Common myeloid progenitor, CD34-positive (primary cell): Measurements from ENCODE around the gene PCK2.

Experiments
- CTCF ChIA-PET: fragments of 350-600 bp; sonication (Branson Sonifier 250); formaldehyde crosslinking; loops from one replicate; lab custom pipeline; 2021; ENCODE audit warnings: antibody characterized with exemption; lab: Charles Lee
- POLR2A ChIA-PET: fragments of 350-600 bp; sonication (Branson Sonifier 250); formaldehyde crosslinking; loops from one replicate; lab custom pipeline; 2021; ENCODE audit warnings: antibody characterized with exemption; lab: Charles Lee
- DNase-seq, 3 donors: peaks; one replicate each; pipeline versions ENCODE4 v3.0.0 to v3.0.0-alpha.2; 2013
- H3K27ac ChIP-seq, 2 experiments: 1 replicate in 1 of 2; 2 replicates in 1 of 2; pipeline ENCODE4 v1.7.0; 2013; ENCODE audit warnings: inconsistent platforms in 2 of 2, low read length in 2 of 2, mild to moderate bottlenecking in 2 of 2, low read depth in 1 of 2, moderate library complexity in 1 of 2; ENCODE audit not compliant: severe bottlenecking in 2 of 2, insufficient read depth in 1 of 2, poor library complexity in 1 of 2
- H3K27me3 ChIP-seq, 5 experiments: replicated peaks in 2 of 5; 1 replicate in 3 of 5; 2 replicates in 2 of 5; pipeline versions ENCODE4 v1.6.1 to v1.7.0; 2013; ENCODE audit warnings: low read length in 4 of 5, mild to moderate bottlenecking in 2 of 5, moderate library complexity in 2 of 5, inconsistent platforms in 1 of 5; ENCODE audit not compliant: insufficient read depth in 5 of 5, control insufficient read depth in 4 of 5
- H3K36me3 ChIP-seq, 4 experiments: 1 replicate in 2 of 4; 2 replicates in 2 of 4; pipeline versions ENCODE4 v1.6.1 to v1.7.0; 2013; ENCODE audit warnings: low read length in 3 of 4, control low read depth in 1 of 4, mild to moderate bottlenecking in 1 of 4; ENCODE audit not compliant: control insufficient read depth in 4 of 4, insufficient read depth in 4 of 4
- H3K4me1 ChIP-seq, 4 experiments: 1 replicate in 3 of 4; 2 replicates in 1 of 4; pipeline versions ENCODE4 v1.6.1 to v1.7.1; 2013; ENCODE audit warnings: low read length in 3 of 4, mild to moderate bottlenecking in 3 of 4, control low read depth in 1 of 4, inconsistent platforms in 1 of 4, moderate library complexity in 1 of 4; ENCODE audit not compliant: control insufficient read depth in 4 of 4, insufficient read depth in 4 of 4; ENCODE audit errors: control extremely low read depth in 1 of 4
- H3K4me3 ChIP-seq, 7 experiments: 1 replicate in 4 of 7; 2 replicates in 3 of 7; pipeline versions ENCODE4 v1.5.1 to v1.7.0; 2013; ENCODE audit warnings: mild to moderate bottlenecking in 7 of 7, low read length in 6 of 7, moderate library complexity in 6 of 7, inconsistent platforms in 2 of 7, low read depth in 2 of 7, control low read depth in 1 of 7; ENCODE audit not compliant: insufficient read depth in 4 of 7, control insufficient read depth in 1 of 7; ENCODE audit errors: extremely low read depth in 1 of 7
- H3K9me3 ChIP-seq, 5 experiments: 1 replicate in 4 of 5; 2 replicates in 1 of 5; pipeline versions ENCODE4 v1.6.1 to v1.7.1; 2013; ENCODE audit warnings: low read length in 4 of 5, mild to moderate bottlenecking in 2 of 5, inconsistent platforms in 1 of 5, low read depth in 1 of 5, moderate library complexity in 1 of 5; ENCODE audit not compliant: control insufficient read depth in 4 of 5, insufficient read depth in 2 of 5; ENCODE audit errors: control extremely low read depth in 1 of 5
- WGBS: methylation state at CpG from one replicate; pipeline ENCODE4 v1.1.5; 2013; ENCODE audit not compliant: insufficient coverage; 5-methylcytosine and 5-hydroxymethylcytosine counted together

Gene PCK2

GRCh38 chr14:24151404-24152080 is 57.4 kb downstream of the PCK2 start:
- 91% methylated on average over 9 of the region's 16 CpGs for WGBS
- ChIA-PET POLR2A (interaction anchor here (1.0 kb wide), 1 partner anchor 37 kb away, joined by 6 read pairs; the partner anchor contains the start of genes DCAF11 and NRL), CTCF (interaction anchor here (0.9 to 11.6 kb wide), 4 partner anchors 9 to 137 kb away, joined by 3 to 112 read pairs (median 4); partner anchors contain the start of gene IRF9)
- H3K4me1 ChIP-seq = peaks cover 0 to 11% (median 9%) of the 10 kb centered on the region in 4 experiments
- DNase-seq = no peak
- no peak overlapping the region for H3K27ac ChIP-seq
- no peaks in the 10 kb centered on the region for H3K9me3 ChIP-seq
- H3K36me3 ChIP-seq = peaks cover 26 to 64% (median 45%) of the 10 kb centered on the region in 4 experiments
- H3K4me3 ChIP-seq = no peak overlapping the region
- H3K27me3 ChIP-seq = no peaks in the 10 kb centered on the region
